ENCODE results near the gene STK32B.

The STK32B gene

DNA sequence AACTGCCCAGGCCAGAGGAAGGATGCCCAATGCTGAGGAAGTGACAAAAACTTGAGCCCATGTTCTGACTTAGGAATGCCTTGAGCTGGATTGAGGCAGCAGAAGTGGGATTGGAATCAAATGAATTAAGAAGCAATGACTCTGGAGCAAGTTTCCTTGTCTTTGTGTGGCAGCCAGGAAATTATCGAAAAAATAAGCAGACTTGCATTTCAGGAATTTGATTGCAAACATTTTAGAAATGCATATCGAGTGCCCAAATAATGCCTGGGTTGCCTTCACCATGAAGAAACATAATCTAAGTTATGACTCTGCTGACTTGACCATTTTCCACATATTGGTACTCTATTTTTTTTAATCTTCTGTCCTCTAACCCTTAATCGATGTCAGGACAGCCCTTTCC lies 41.5 kb upstream of the STK32B start:
- peaks cover 49% of the 10 kb centered on the region for H3K27me3 ChIP-seq (ENCODE audit: insufficient read depth, poor library complexity, severe bottlenecking)
- no peak for DNase-seq (ENCODE audit: low spot score)
- TF ChIP-seq, protein P1, sequence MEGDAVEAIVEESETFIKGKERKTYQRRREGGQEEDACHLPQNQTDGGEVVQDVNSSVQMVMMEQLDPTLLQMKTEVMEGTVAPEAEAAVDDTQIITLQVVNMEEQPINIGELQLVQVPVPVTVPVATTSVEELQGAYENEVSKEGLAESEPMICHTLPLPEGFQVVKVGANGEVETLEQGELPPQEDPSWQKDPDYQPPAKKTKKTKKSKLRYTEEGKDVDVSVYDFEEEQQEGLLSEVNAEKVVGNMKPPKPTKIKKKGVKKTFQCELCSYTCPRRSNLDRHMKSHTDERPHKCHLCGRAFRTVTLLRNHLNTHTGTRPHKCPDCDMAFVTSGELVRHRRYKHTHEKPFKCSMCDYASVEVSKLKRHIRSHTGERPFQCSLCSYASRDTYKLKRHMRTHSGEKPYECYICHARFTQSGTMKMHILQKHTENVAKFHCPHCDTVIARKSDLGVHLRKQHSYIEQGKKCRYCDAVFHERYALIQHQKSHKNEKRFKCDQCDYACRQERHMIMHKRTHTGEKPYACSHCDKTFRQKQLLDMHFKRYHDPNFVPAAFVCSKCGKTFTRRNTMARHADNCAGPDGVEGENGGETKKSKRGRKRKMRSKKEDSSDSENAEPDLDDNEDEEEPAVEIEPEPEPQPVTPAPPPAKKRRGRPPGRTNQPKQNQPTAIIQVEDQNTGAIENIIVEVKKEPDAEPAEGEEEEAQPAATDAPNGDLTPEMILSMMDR (IDR thresholded peaks at IDR 0.05; ENCODE audit: poor library complexity, severe bottlenecking), result no peak

DNA sequence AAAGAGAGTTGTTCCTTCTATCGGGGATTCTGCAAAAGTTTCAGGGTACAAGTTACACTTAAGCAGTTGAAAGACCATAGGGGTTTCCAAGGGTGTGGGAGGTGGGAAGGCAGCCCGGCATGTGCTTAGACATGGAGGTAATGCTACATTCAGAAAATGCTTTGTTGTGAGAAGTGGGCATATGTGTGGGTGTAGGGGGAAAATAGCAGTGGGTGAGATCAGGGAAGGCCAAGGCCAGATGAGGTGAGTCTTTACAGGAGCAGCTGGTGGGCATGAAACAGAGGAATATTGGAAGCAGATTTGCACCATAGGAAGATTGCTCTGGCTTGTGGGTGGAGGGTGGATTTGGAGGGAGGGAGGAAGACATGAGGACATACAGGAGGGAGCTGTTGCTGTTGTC lies 40.3 kb upstream of the STK32B start:
- Histone ChIP-seq H3K9me3 (ENCODE audit: severe bottlenecking) (no peaks in the 10 kb centered on the region), H3K4me1 (ENCODE audit: insufficient read depth, poor library complexity, severe bottlenecking) (no peaks in the 10 kb centered on the region), H3K4me3 (ENCODE audit: severe bottlenecking) (no peak overlapping the region), H3K36me3 (ENCODE audit: low read depth) (no peaks in the 10 kb centered on the region), H3K27ac (ENCODE audit: poor library complexity, severe bottlenecking) (no peak overlapping the region), H3K27me3 (ENCODE audit: insufficient read depth, poor library complexity, severe bottlenecking) (peaks cover 46% of the 10 kb centered on the region)
- DNase-seq (ENCODE audit: low spot score) (no peak), ATAC-seq (ENCODE audit: low read depth) (no peak)
- TF ChIP-seq, protein P1 (IDR thresholded peaks at IDR 0.05; ENCODE audit: poor library complexity, severe bottlenecking), result no peak

More for the DNA sequence above, 41.5 kb upstream of the STK32B start:
- ATAC-seq (ENCODE audit: low read depth), result no peak
- H3K27ac ChIP-seq (ENCODE audit: poor library complexity, severe bottlenecking), result no peak overlapping the region
- H3K36me3 ChIP-seq (ENCODE audit: low read depth), result no peaks in the 10 kb centered on the region
- H3K9me3 ChIP-seq (ENCODE audit: severe bottlenecking), result no peaks in the 10 kb centered on the region
- no peaks in the 10 kb centered on the region for H3K4me1 ChIP-seq (ENCODE audit: insufficient read depth, poor library complexity, severe bottlenecking)
- no peak overlapping the region for H3K4me3 ChIP-seq (ENCODE audit: severe bottlenecking)

DNA sequence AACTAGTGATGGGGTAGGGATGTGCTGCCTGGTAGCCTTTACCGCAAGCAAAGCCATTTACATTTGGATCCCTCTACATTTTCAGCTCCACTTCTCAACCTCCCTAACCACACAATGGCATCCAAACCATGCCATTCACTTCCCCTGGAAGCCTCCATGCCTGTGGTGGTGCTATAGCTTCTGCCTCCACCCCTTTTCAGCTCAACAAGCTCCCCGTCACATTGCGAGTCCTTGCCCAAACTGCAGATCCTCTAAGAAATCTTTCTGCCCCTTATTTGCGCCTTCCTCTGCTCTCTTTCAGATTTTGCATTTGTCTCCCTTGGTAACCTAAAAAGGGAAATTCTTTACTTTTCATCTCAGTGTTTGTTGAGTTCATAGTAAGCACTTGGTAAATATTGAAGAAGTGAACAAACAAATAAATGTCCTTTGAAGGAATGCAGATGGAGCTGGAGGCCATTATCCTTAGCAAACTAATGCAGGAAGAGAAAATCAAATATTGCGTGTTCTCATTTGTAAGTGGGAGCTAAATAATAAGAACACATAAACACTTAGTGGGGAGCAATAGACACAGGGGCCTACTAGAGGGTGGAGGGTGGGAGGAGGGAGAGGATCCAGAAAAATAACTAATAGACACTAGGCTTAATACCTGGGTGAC lies 38.9 kb upstream of the STK32B start:
- no peak overlapping the region for H3K4me3 ChIP-seq (ENCODE audit: severe bottlenecking)
- ATAC-seq (ENCODE audit: low read depth) (no peak), DNase-seq (ENCODE audit: low spot score) (no peak)
- TF ChIP-seq, protein P1 (IDR thresholded peaks at IDR 0.05; ENCODE audit: poor library complexity, severe bottlenecking), result no peak
- no peaks in the 10 kb centered on the region for H3K36me3 ChIP-seq (ENCODE audit: low read depth)
- no peaks in the 10 kb centered on the region for H3K9me3 ChIP-seq (ENCODE audit: severe bottlenecking)
- H3K27ac ChIP-seq (ENCODE audit: poor library complexity, severe bottlenecking), result no peak overlapping the region
- H3K27me3 ChIP-seq (ENCODE audit: insufficient read depth, poor library complexity, severe bottlenecking), result peaks cover 45% of the 10 kb centered on the region
- H3K4me1 ChIP-seq (ENCODE audit: insufficient read depth, poor library complexity, severe bottlenecking), result no peaks in the 10 kb centered on the region

DNA sequence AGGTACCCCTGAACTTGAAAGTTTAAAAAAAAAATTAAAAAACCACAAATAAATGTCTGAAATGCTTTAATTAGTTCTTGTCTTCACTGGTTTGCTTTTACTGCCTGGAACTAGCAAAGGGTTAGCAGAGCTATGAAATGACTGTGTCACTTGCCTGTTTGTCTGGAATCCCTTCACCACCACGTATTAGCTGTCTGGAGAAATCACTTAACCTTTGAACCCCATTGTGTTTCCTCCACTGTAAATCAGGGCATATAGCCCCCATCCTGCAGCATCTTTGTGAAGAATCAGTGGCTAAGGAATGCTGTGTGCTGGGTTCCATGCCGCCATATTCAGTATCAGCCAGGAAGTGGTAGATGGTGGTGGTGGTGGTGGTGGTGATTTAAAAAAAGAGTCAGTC lies 38.3 kb upstream of the STK32B start:
- no peaks in the 10 kb centered on the region for H3K36me3 ChIP-seq (ENCODE audit: low read depth)
- no peak overlapping the region for H3K4me3 ChIP-seq (ENCODE audit: severe bottlenecking)
- TF ChIP-seq, protein P1 (IDR thresholded peaks at IDR 0.05; ENCODE audit: poor library complexity, severe bottlenecking), result no peak
- H3K27me3 ChIP-seq (ENCODE audit: insufficient read depth, poor library complexity, severe bottlenecking), result peaks cover 43% of the 10 kb centered on the region
- H3K9me3 ChIP-seq (ENCODE audit: severe bottlenecking), result no peaks in the 10 kb centered on the region
- H3K4me1 ChIP-seq (ENCODE audit: insufficient read depth, poor library complexity, severe bottlenecking), result no peaks in the 10 kb centered on the region
- no peak overlapping the region for H3K27ac ChIP-seq (ENCODE audit: poor library complexity, severe bottlenecking)
- no peak for DNase-seq (ENCODE audit: low spot score)
- no peak for ATAC-seq (ENCODE audit: low read depth)

DNA sequence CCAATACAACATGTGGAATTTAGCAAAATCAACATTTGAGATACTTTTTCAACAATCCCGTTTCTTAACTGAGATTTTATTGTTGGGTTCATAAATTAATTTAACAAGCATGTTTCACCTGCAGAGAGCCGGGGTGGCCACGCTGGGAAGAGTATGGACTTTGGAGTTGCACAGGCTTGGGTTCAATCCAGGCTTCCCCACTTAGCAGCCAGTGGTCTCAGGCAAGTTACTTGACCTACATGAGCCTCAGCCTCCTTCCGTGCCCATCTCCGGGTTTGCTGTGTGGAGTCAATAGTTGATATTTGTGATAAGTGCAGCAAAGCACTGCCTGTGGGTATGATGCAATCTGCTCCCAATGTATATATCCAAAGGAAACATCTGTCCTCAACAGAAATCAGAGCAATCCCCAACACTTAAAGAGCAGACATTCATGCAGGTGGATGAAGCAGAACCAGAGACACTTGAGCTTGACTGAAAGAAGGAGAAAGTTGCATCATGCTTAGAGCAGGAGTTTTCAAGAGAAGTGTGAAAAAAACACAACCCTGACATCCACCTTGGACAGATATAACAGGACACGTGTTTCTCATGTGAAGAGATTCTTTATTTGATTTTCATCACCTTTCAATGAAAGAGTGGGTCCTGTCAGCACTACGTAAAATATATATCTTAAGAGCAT lies 37.1 kb upstream of the STK32B start:
- Histone ChIP-seq H3K27ac (ENCODE audit: poor library complexity, severe bottlenecking) (no peak overlapping the region), H3K27me3 (ENCODE audit: insufficient read depth, poor library complexity, severe bottlenecking) (peaks cover 41% of the 10 kb centered on the region), H3K9me3 (ENCODE audit: severe bottlenecking) (no peaks in the 10 kb centered on the region), H3K36me3 (ENCODE audit: low read depth) (no peaks in the 10 kb centered on the region), H3K4me3 (ENCODE audit: severe bottlenecking) (no peak overlapping the region), H3K4me1 (ENCODE audit: insufficient read depth, poor library complexity, severe bottlenecking) (no peaks in the 10 kb centered on the region)
- TF ChIP-seq, protein P1 (IDR thresholded peaks at IDR 0.05; ENCODE audit: poor library complexity, severe bottlenecking), result no peak
- ATAC-seq (ENCODE audit: low read depth) (no peak), DNase-seq (ENCODE audit: low spot score) (no peak)
